ENCODE data around the gene ABLIM1. TPM values are rescaled to one million over a fixed set of nuclear protein-coding genes. Genes with fewer than 3 reads are reported as not detected.

ABLIM1 gene
- total RNA-seq, 1 donor from 2014 or later: 39.8 TPM

DNA sequence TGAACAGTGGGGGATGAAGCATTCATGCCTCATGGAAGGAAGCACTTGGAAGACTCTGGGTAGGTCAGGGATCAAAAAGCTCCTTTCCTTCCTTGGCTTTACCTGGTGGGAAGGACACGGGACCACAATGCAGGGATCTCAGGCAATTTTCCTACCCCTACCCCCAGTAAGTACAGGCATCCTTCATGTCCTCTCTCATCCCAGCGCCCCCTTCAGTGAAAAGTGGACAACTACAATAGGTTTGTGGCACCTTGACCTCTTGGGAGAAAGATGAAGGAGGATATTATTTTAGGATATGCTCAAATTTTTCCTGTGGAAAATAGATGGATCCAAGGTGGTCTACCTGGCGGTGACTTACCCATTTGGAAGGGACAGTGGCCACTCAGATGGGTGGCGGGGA lies 270.3 kb downstream of the ABLIM1 start:
- H3F3A ChIP-seq (ENCODE audit: low read depth): no peaks in the 10 kb centered on the region
- H3K9me3 ChIP-seq (ENCODE audit: low read depth): no peaks in the 10 kb centered on the region
- Mint-ChIP-seq H3K27ac (no peak overlapping the region), H3K27me3 (ENCODE audit: insufficient read depth, low read depth) (peaks cover 9% of the 10 kb centered on the region), H3K9me3 (peaks cover 2% of the 10 kb centered on the region), H3K4me1 (peaks cover 22% of the 10 kb centered on the region), H3K36me3 (peaks cover 10% of the 10 kb centered on the region), H3K4me3 (no peak overlapping the region)
- peaks cover 3% of the 10 kb centered on the region for H3K4me1 ChIP-seq
- no peaks in the 10 kb centered on the region for H3K27me3 ChIP-seq
- H2AFZ ChIP-seq (replicated peaks): no peak overlapping the region
- no peaks in the 10 kb centered on the region for H3K36me3 ChIP-seq
- H3K27ac ChIP-seq: no peak overlapping the region
- no peak overlapping the region for H3K9ac ChIP-seq
- no peaks in the 10 kb centered on the region for H3K79me2 ChIP-seq (ENCODE audit: low read depth)
- no peak overlapping the region for H3K4me2 ChIP-seq
- H3K4me3 ChIP-seq: no peak overlapping the region
- DNase-seq (ENCODE audit: low spot score): peak; percentile 23
- no peak for TF ChIP-seq EZH2phosphoT487 (IDR thresholded peaks at IDR 0.05)
- TF ChIP-seq CTCF (IDR thresholded peaks at IDR 0.05): peak; percentile 50
- H4K20me1 ChIP-seq (ENCODE audit: low read depth): no peaks in the 10 kb centered on the region

GRCh38 chr10:114386452-114386851 lies 271.6 kb downstream of the ABLIM1 start:
- Mint-ChIP-seq H3K27me3 (ENCODE audit: insufficient read depth, low read depth) (peaks cover 9% of the 10 kb centered on the region), H3K4me1 (peaks cover 22% of the 10 kb centered on the region), H3K36me3 (peaks cover 10% of the 10 kb centered on the region), H3K9me3 (peaks cover 2% of the 10 kb centered on the region), H3K4me3 (no peak overlapping the region), H3K27ac (no peak overlapping the region)
- no peak overlapping the region for H3K27ac ChIP-seq
- no peaks in the 10 kb centered on the region for H3K27me3 ChIP-seq
- no peaks in the 10 kb centered on the region for H3F3A ChIP-seq (ENCODE audit: low read depth)
- H3K4me1 ChIP-seq: peaks cover 3% of the 10 kb centered on the region
- no peaks in the 10 kb centered on the region for H3K9me3 ChIP-seq (ENCODE audit: low read depth)
- TF ChIP-seq CTCF (IDR thresholded peaks at IDR 0.05) (no peak), EZH2phosphoT487 (IDR thresholded peaks at IDR 0.05) (no peak), EZH2 (IDR thresholded peaks at IDR 0.05) (no peak)
- no peaks in the 10 kb centered on the region for H3K36me3 ChIP-seq
- H3K4me3 ChIP-seq: no peak overlapping the region
- no peaks in the 10 kb centered on the region for H4K20me1 ChIP-seq (ENCODE audit: low read depth)
- H3K9ac ChIP-seq: no peak overlapping the region
- no peaks in the 10 kb centered on the region for H3K79me2 ChIP-seq (ENCODE audit: low read depth)
- no peak overlapping the region for H2AFZ ChIP-seq (replicated peaks)
- no peak overlapping the region for H3K4me2 ChIP-seq
- no peak for DNase-seq (ENCODE audit: low spot score)

- no peak overlapping the region for H3K27ac ChIP-seq
- no peaks in the 10 kb centered on the region for H3K27me3 ChIP-seq
- no peaks in the 10 kb centered on the region for H3K79me2 ChIP-seq (ENCODE audit: low read depth)
- H3K9me3 Mint-ChIP-seq: peaks cover 2% of the 10 kb centered on the region
- H3K27ac Mint-ChIP-seq: no peak overlapping the region
- no peak overlapping the region for H2AFZ ChIP-seq (replicated peaks)
- H3F3A ChIP-seq (ENCODE audit: low read depth): no peaks in the 10 kb centered on the region
- H3K4me2 ChIP-seq: no peak overlapping the region
- no peaks in the 10 kb centered on the region for H4K20me1 ChIP-seq (ENCODE audit: low read depth)
- peaks cover 6% of the 10 kb centered on the region for H3K36me3 Mint-ChIP-seq
- H3K36me3 ChIP-seq: no peaks in the 10 kb centered on the region
- no peaks in the 10 kb centered on the region for H3K9me3 ChIP-seq (ENCODE audit: low read depth)
- H3K4me1 ChIP-seq: peaks cover 3% of the 10 kb centered on the region
- H3K4me1 Mint-ChIP-seq: peaks cover 22% of the 10 kb centered on the region
- H3K4me3 Mint-ChIP-seq: no peak overlapping the region
- TF ChIP-seq EZH2 (IDR thresholded peaks at IDR 0.05) (no peak), CTCF (IDR thresholded peaks at IDR 0.05) (no peak), EZH2phosphoT487 (IDR thresholded peaks at IDR 0.05) (no peak)
- H3K9ac ChIP-seq: no peak overlapping the region
- no peak overlapping the region for H3K4me3 ChIP-seq
- peaks cover 9% of the 10 kb centered on the region for H3K27me3 Mint-ChIP-seq (ENCODE audit: insufficient read depth, low read depth)
- DNase-seq (ENCODE audit: low spot score): peak; percentile 14
Measured at GRCh38 chr10:114385557-114385956, 272.5 kb downstream of the ABLIM1 start.

Data from neural progenitor cell (in vitro differentiated cells).